LNCaP clone FGC (cell line): ENCODE data around the gene LCAT.

ENCODE experiments used
- DNase-seq: peaks from one replicate; pipeline ENCODE4 v3.0.0-alpha.2; 2011; ENCODE audit warnings: low read depth
- H3K4me3 ChIP-seq: 2 replicates; pipeline ENCODE4 v1.5.1; 2011; ENCODE audit warnings: mild to moderate bottlenecking, low read depth, low read length, control low read depth
- CTCF ChIP-seq: IDR thresholded peaks from 2 replicates; pipeline ENCODE4 v1.5.1; 2012; ENCODE audit warnings: mild to moderate bottlenecking; ENCODE audit not compliant: control insufficient read depth, insufficient read depth; ENCODE audit errors: extremely low read depth

The LCAT gene

GRCh38 chr16:67967958-67968399 is 24.1 kb upstream of the LCAT start:
- H3K4me3 ChIP-seq: no peak overlapping the region
- no peak for DNase-seq
- no peak for TF ChIP-seq CTCF

DNA sequence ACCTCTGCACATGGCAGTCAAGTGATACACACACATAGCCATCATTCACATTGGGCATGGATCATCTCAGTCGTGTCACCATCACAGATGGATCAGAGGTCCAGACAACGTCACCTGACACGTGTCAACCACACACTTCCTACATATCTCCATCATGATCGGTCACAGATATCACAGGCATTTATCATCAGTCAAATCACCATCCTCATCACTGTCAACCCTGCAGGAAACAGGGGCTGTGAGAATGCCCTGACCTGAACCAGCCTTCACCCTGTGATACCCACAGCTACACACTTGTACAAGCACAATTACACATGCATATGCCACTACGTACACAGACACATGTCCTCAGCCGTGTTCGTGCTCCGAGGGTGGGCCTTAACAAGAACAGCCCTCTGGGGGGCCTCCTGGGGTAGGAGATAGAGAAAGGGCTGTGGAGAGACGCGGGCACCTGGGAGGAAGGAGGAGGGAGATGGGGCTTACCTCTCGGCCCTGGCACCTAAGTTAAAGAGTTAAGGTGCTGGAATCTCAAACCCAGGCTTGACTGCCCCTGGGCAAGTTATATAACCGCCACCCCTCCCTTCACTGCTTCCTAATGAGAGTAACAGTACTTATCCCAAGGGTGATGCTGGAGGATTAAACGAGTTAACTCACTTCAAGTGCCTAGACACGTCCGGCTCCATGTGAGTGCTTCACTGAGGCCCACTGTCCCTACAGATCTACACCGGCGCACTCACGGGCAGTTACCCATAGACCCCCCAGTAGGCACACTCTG is 23.4 kb upstream of the LCAT start:
- no peak for TF ChIP-seq CTCF
- DNase-seq: no peak
- no peak overlapping the region for H3K4me3 ChIP-seq

DNA sequence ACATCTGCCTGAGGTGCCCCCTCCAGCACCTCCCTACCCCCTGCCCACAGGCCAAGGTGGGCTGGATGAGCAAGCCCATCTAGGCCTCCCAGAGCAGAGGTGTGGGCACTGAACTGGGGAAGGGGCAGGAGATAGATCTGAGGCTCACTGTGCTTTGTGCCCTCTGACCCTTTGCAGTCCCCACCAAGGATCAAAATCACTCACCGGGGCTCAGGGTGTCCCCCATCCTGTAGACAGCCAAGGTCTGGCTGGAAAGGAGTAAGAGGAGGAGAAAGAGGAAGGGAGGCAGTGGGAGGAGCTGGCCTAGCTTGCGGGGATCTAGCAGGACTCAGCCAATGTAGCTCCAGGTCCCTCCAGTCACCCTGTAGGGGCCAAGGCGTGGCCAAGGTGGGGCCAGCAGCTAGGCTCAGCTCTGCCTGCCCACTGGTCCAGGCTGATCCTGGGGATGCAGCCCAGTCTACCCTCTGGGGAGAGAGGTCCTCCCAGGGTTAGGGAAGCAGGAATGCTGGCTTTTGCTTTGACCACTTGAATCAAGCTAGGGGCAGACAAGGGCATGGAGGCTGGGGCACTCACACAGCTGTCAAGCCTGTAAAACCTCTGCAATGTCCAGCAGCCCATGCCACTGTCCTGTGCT is 22.7 kb upstream of the LCAT start:
- no peak for DNase-seq
- TF ChIP-seq CTCF: no peak
- H3K4me3 ChIP-seq: no peak overlapping the region

DNA sequence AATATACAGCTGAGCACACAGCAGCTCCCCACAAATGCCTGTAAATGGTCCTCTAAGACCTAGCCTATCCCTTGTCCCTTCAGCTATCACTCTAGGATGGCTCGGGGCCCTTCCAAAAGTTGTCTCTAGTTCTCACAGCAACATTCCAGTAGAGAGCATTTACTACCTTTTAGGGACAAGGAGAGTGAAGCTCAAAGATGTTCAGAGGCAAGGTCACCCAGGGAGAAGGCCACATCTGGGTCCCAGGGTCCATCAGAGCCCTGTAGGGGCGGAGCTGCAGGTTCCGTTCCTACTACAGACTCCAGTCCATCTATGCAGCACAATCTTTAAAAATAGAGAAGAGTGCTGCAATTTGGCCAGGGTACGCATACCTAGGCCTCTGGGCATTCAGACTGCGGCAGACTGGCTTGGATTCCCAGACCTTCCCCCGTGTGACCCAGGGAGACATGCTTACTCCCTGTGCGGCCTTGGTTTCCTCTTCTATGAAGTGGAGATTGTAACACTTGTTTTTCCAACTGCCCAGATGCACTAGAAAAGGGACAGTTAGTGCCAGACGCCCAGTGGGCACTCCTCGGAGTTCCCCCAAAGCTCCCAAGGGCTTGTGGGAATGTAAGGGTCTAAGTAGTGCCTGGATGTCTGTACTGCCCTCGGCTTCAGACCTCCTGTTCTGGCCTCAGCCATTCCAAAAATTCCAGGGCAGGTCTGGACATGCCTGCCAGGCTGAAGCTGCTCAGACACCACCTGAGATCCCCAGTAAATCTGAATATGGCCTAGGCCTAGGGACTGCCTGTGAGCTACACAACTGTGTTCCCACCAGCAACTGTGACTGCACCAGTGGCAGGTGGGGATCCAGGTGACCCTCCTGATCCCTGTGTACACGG is 22.0 kb upstream of the LCAT start:
- DNase-seq: no peak
- no peak overlapping the region for H3K4me3 ChIP-seq
- no peak for TF ChIP-seq CTCF

GRCh38 chr16:67964477-67965131 is 20.7 kb upstream of the LCAT start:
- no peak overlapping the region for H3K4me3 ChIP-seq
- TF ChIP-seq CTCF: no peak
- no peak for DNase-seq

DNA sequence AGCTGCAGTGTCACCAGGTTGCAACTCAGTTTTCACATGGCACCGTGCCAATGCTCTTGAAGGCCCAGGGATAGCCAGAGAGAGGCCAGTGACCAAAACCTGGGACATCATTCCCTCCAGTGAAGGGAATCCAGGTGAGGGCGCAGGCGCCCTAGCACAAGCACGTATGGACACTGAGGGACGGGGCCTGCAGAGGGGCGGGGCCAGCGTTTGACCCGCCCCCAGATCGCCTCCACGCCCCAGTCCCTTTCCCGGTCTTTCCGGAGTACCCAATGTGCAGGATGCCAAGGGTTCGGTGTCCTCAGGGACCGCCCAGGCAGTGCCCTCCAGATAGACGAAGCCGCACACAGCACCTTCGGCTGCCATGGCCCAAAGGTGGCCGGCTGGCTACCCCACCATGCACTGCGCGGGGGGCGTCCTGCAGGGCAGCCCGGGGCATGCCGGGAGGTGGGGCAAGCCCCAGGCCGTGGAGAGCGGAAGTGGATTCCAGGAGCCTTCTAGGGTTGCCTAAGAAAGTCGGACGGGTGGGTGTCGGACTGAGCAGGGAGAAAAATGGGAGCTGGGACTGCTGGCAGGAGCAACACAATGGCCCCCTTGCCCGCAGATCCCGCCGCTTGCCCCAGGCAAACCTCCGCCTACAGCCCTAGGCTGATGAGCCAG is 19.9 kb upstream of the LCAT start:
- H3K4me3 ChIP-seq: no peak overlapping the region
- DNase-seq: no peak

More for the DNA sequence above, 19.9 kb upstream of the LCAT start:
- TF ChIP-seq CTCF: no peak
